VCaP (cell line): Measurements from ENCODE around the gene PDXDC1.
"Not testable (repeated sequence)": the region's sequence is repeated elsewhere in the genome, so short reads cannot be mapped to it uniquely, and the experiment has no call there.

Source experiments
- H3K27ac ChIP-seq: fragments of 450-650 bp; 2 replicates; pipeline ENCODE4 v1.5.1; 2017
- CTCF ChIP-seq: fragments of 450-650 bp; conservative IDR thresholded peaks from 2 replicates; pipeline ENCODE4 v1.5.1; 2017; ENCODE audit warnings: mild to moderate bottlenecking, moderate library complexity

Gene PDXDC1

GRCh38 chr16:15054357-15055140 is 79.7 kb downstream of the PDXDC1 start:
- TF ChIP-seq CTCF, result no peak
- no peak overlapping the region; the same call in 1 of the 2 replicates for H3K27ac ChIP-seq

GRCh38 chr16:15055141-15056053 is 80.6 kb downstream of the PDXDC1 start:
- peak overlapping the region; percentile 55; the same call in 1 of the 2 replicates for H3K27ac ChIP-seq
- 0 out of 2 replicates have a peak, but pooled peaks have one; percentile 6 for TF ChIP-seq CTCF

GRCh38 chr16:15057681-15058417 is 83.0 kb downstream of the PDXDC1 start:
- no peak overlapping the region for H3K27ac ChIP-seq
- no peak for TF ChIP-seq CTCF

DNA sequence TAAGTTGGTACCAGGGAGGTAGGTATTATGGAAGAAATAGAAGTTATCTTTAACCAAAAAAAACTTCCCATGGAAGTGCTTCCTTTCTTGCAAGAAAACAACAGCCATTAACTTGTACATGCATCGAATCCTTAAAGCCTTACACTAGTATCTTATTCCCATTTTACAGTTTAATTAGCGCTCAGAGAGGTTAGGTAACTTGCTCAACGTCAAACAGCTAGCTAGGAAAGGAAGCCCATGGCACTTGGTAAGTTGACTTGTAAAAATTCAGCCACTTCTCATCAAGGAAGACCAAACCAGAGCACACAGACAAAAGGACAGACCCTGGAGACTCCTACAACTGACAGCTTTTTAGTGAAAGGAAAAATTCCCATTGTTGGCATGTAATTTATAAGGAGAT is 84.5 kb downstream of the PDXDC1 start:
- peak overlapping the region; percentile 61 for H3K27ac ChIP-seq
- no peak for TF ChIP-seq CTCF

DNA sequence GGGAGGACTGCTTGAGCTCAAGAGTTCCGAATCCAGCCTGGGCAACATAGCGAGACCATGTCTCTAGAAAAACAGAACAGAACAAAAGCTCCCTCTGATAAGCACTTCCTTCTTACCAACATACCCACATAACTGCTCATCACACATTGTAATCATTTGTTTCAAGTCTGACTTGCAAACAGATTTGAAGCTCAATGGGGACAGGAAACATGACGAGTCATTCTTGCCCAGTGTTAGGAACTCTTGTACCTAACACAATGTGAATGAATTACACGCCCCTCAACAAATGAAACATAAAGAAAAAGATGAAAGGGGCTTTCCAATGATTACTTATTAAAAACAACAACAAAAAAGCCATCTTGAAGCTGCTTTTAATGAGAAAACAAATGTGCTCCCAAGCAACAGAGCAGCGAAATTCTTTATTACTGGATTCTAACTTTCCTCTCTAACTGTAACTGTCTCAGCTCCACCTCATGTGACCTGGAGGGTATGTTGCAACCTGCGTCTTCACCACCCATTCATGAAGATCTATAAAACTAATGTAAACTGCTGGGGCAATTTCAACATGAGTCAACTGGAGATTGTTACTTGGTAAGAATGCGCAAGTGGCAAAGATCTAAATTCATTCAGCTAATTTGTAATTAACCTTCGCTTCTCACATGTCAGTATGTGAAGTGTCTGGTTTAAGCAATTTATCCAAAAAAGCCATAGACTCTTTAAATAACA is 87.4 kb downstream of the PDXDC1 start:
- H3K27ac ChIP-seq, result peak overlapping the region; percentile 61; the same call in 1 of the 2 replicates

GRCh38 chr16:15065961-15066360 is 91.1 kb downstream of the PDXDC1 start:
- not testable (repeated sequence) for H3K27ac ChIP-seq

GRCh38 chr16:15066690-15067089 is 91.9 kb downstream of the PDXDC1 start:
- not testable (repeated sequence) for H3K27ac ChIP-seq

- H3K27ac ChIP-seq, result not testable (repeated sequence)
These were observed 96.2 kb downstream of the PDXDC1 start for GRCh38 chr16:15071013-15071412.
